SW 1271 (cell line): ENCODE data around the gene SPTB.

Experiments used
- DNase-seq, 2 experiments: peaks; one replicate each; lab custom pipeline; 2025; lab: John Stamatoyannopoulos, UW

Gene SPTB

DNA sequence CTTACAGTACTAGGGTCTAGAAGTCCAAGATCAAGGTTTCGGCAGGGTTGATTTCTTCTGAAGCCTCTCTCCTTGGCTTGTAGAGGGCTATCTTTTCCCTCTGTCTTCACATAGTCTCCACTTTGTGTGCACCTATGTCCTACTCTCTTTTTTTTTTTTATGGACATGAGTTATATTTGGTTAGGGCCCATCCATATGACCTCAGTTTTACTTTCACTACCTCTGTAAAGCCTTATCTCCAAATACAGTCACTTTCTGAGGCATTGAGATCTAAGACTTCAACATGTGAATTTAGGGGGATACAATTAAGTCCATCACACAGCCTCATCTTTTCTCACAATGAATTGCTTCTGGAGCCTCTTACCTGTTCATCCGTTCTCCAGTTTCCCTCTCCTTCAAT, 5.9 kb upstream of the SPTB start:
- no peak for DNase-seq

DNA sequence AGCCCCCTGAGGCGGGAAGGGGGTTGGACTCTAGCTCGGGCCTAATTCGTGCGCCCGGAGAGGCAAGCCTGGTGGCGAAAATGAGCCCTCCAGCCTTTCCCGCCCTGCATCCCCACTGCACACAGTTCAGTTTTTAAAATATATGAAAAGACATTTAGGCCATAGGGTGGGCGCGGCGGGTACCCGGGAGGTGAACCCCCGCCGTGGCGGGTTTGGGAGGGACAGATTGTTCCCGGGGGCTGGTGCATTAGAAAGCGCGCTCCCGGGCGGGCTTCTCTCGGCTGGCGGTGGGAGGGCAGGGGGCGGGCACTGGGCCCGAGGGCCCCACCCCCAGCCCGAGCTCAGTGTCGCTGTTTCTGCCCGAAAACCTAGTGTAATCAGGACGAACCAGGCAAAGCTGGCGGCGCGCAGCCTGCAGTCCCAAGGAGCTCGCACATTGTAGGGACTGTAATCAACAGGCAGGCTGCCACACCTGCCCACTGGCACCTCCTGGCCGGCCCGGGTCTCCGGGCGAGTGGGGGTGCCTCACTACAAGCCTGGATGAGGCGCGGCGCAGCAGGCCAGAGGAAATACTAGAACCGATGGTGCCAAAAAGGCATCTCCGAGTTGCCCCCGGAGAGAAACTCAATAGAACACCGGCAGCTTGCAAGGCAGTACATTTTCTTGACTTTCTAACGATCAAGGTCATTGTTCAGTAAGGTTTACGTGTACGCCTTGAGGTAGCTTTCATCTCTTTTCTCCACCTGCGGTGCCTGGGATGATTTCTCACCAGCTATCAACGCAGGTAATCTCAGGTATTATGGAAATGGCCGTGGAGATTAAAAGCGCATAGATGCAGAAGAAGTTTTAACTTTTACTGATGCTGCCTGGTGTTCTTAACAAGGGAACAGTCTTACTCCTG, 764 bp upstream of the SPTB start:
- peak in 1 of 2 experiments; percentile 20 for DNase-seq

DNA sequence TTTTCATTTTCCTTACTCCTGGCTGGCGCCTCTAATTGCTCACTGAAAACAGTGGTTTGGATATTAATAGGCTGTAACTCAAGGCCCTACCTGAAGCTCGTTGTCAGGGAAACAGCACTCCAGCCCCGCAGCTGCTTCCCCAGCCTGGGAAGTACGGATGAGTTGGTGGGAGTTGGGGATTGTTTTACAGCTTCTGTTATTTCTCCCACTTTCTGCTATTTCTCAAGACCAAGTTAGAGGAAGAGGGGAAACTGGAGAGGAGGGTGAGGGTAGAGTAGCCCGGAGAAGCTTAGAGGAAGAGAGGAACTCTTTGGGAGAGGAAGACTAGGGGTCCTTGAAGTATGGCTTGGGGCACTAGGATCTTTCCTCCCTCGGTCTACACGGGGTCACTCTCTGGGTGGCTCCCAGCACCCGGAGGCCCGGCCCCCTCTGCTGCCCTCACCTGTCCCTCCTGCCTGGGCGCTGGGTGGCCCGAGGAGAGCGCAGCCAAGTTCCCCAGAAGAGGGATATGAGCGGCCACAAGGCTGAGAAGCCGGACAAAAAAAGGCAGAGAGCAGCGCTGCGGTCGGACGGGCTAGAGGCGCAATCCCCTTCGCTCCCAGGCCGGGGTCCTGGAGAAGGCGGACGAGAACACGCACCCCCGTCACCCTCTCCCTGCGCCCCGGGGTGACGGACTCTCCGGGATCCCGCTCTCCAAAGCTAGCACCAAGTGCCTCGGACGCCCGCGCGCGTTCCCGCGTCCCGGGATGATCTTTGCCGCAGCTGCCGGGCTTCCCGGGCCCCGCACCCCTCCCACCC, 671 bp downstream of the SPTB start:
- DNase-seq, result no peak

DNA sequence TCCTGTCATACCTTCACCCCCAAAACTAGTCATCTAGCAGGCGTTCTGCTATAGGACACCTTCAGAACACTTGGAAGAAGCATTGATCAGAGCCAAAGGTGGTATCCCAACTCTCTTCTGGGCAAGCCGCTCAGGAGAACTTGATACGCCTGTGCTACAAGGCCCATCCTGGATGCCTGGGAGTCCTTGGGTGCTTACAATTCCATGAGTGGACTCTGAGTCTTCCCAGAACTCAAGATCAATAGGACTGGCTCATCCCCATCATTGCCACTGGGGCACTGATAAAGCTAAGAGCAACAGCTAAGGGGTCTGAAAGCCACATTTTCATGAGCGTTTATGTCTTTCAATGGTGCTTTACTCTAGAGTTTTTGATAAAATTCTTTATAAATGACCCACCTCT, 1.9 kb downstream of the SPTB start:
- DNase-seq, result no peak

DNA sequence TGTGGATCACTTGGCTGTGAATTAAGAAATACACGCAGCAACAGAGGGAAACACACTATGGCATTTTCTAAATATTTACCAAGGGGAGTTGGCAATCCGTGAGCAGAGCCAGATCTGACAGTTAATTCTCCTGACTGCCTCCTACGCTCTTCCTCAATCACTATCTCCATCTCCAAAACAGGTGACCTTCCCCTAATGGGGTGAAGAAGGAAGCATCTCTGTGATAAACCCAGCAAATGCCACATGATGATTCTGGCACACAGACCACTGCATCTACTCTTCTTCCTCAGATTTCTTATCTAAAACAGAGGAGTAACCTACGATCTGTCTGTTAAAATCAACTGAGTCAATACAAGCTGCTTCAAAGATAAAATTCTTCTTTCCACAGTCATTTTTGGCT, 4.4 kb downstream of the SPTB start:
- no peak for DNase-seq

DNA sequence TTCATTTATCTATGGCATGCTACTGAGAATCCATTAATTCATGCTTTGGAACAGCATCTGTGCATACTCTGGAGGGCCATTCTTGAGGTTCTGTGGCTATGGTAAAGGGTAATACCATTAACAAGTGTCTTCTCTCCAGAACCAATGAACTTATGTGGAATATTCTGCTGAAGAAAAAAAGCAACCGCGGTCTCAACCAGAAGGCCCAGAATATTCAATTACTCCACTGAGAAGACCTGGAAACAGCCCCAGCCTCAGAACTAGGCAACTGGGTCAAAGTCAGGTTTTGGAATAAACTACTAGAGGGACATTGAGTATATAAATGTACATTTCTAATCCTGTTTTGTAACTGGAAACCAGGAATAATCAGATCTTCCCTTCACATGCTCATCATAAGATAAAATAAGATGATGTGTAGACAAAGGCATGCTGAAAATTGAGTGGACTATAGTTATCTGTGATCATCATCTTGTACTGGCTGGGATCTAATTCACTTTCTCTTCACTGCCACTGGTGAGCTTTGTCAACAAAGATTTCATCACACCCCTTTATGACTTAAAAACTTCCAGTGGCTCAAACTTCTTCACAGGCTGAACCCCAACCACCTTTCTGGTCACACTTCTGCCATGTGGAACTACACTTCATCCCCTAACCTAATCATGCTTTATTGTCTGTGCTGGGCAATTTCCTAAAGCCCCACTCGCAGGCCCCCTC, 6.0 kb downstream of the SPTB start:
- DNase-seq, result no peak

DNA sequence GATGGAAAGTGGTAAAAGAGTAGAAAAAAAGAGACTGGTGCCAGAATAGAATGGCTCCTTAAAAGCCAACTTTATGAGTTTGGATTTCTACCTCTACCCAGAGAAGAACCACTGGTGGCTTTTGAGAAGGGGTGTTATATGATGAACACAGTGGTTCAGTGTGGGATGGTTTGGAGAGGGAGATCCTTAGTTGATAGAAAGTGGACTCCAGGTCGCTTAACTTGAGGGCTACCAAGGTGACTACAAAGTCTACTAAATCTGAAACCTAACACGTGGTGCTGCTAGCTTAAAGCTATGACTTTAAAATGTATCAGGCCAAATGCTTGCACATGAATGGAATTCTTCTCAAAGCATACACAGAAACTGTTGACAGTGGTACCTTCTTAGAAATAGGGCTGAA, 8.4 kb downstream of the SPTB start:
- DNase-seq, result no peak

DNA sequence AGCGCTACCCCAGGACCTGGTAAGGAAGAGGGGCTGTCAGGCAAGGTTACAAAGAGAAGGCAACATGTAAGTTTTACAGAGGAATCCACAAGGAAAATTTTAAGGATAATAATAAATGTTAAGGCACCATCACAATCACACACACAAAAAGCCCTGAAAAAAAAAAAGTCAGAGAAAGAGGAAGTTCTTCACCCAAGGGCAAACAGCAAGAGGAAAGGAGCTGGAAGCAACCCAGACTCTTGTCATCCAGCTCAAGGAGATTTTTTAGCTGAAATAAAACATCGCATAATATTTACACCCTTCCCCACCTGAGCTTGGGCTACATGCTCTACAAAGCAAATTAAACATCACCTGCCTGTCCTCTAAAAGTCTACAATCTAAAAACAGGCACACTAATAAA, 9.5 kb downstream of the SPTB start:
- no peak for DNase-seq

DNA sequence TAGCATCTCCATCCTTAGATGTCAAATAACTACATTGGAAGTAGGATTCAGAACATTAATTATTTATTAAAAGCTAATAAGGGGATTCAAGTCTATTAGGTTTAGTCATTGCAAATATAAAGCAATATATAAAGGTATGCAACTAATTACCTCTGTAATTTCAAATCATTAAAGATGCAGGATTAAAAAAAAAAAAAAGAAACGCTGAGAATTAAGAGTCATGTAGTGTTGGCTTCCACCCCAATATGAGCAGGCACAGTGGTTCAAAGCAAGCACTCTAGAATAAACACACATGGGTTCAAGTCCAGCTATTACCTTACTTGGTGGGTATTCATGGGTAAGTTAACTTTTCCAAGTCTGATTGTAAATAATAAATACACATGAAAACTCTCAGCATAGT, 10.9 kb downstream of the SPTB start:
- no peak for DNase-seq

DNA sequence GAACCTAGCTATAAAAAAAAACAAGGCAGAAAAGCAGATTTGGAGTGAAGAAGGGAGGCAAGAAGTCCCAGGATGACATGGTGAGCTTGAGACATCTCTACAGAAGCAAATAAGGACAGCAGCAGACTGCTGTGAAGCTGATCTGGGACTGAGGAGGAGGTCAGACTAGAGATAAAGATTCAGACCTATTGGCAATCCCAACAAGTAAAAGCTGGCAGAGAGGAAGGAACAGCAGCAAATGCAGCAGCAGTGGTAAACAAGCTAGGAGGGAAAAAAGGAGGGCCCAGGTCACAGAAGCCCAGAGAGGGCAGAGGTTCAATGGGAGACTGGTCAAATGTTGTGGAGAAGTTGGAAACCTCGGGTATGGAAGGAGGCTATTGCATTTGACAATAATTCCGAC, 11.3 kb downstream of the SPTB start:
- DNase-seq, result no peak

DNA sequence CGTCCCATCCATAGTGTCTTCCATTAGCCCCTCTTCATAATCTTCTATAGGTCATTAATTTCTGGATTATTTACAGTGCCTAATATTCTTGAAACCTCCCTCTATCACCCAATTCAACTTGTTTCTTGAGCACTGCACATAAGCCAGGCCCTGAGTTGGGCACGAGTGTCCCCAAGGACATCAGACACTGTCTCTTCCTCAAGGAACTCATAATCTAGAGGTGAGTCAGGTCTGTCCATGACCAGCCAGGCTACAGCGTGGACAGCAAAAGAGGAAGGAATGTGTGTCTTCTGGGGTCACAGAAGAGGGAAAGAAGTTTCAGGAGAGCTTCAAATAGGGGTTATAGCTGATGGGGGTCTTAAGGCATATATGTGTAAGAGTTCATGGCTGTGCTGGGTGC, 12.5 kb downstream of the SPTB start:
- DNase-seq, result no peak

DNA sequence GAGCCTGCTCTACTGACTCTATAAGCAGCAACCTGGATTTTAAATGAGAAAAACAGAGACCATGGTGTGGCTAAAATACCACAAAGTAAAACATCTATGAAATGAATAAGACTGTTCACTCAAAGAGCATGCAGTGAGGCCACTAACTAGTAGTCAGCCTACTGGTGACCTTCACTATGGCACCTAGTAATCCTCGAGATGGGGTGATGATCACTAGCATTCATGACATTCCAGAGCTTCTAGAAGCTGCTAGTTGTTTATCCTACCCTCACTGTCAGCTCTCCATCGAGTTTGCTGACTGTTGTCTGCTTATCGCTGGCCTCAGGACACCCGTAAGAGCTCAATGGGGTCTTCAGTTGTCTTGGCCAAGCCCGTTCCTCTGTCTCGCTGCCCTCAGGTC, 13.7 kb downstream of the SPTB start:
- DNase-seq, result no peak

DNA sequence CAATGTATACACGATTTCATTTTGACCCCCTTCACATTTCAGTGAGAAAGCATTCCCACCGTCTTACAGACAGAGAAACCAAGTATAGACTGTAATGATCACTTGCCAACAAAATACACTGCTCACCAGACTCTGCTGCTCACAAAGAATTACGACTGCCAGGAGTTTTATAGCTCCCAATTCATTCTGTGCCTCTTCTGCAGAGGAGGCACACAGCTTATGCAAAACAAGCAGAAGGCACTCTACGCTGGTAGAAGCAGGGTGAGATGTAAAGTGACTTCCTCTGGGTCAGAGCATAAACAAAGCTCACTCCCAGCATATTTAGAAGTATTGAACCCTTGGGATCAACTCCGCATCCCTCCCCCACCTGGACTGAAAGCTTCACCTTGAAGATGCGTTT, 14.6 kb downstream of the SPTB start:
- DNase-seq, result no peak

DNA sequence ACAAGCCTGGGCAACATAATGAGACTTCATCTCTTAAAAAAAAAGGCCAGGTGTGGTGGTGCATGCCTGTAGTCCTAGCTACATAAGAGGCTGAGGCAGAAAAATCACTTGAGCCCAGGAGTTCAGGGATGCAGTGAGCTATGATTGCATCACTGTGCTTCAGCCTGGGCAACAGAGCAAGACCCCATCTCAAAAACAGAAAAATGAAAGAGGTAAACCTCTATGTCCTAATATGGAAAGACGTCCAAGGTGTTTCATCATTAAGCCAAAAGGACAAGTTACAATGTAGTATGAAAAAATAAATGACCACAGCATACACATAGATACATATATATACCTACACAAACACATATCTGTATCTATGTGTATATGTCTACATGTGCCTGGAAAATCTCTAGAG, 15.4 kb downstream of the SPTB start:
- DNase-seq, result no peak

DNA sequence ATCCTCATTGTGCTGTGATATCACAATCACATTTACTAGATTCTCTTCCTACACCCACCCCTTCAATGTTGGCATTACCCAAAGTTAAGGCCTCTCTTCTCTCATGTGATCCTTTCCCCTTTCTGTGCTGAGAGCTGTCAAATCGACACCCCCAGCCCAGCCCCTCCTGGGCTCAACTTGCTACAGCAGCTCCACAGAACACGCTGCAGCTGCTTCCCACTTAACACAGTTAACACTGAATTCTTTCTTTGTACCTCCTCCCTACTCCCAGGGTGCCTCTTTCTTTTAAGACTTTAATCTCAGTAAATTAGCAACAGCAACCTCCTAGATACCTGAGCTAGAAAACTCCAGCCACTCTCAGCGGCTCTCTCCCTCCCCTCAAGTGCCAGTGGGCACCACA, 17.8 kb downstream of the SPTB start:
- DNase-seq, result no peak

DNA sequence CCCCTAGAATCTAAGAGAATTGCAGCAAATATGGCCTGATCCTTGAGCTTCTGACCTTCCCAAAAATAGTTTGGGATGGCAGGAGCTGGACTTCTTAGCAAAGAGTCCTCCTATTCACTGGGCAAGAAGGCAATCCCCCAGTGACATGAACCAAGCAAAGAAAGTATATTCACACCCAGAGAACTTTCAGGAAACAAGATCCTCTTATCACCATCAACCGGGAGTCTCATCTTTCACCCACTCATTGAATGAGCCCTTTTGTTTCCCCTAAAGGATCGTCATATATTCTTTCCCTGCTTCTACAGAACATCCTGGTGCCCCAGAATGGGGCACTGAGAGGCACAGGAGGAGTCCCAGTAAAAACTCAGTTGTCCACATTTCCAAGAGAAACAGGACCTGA, 19.7 kb downstream of the SPTB start:
- DNase-seq, result no peak

DNA sequence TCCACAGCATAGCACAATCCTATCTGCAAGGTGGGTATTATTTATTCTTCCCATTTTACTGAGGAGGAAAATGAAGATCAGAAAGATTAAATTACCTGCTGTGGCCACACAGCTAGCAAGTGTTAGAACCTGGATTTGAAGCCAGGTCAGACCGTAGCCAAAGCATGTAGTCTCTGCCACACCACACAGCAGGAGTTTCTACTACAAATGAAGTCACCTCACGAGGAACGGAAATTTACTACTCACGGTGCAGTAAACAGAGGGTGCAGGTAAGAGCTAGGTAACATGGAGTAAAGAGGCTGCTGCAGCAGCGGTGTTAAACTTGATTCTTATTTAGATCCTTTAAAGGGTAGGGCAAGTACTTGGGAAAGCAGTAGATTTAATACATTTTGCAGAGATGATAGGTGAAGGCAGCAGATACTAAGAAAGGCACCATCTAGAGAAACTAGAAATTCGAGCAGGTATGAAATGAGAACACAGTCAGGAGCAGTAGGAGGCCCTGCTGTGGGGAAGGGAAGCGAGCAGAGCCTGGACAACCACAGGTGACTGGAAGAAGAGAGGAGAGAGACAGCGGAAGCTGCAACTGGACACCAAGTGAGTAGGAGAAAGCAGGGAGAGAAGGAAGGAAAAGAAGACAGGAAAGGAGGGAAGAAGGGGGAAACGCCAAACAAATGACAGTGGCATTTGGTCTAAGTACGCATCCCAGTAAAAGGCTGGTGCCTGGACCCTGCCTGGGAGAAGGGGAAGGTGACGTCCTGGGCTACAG, 21.5 kb downstream of the SPTB start:
- DNase-seq, result no peak

DNA sequence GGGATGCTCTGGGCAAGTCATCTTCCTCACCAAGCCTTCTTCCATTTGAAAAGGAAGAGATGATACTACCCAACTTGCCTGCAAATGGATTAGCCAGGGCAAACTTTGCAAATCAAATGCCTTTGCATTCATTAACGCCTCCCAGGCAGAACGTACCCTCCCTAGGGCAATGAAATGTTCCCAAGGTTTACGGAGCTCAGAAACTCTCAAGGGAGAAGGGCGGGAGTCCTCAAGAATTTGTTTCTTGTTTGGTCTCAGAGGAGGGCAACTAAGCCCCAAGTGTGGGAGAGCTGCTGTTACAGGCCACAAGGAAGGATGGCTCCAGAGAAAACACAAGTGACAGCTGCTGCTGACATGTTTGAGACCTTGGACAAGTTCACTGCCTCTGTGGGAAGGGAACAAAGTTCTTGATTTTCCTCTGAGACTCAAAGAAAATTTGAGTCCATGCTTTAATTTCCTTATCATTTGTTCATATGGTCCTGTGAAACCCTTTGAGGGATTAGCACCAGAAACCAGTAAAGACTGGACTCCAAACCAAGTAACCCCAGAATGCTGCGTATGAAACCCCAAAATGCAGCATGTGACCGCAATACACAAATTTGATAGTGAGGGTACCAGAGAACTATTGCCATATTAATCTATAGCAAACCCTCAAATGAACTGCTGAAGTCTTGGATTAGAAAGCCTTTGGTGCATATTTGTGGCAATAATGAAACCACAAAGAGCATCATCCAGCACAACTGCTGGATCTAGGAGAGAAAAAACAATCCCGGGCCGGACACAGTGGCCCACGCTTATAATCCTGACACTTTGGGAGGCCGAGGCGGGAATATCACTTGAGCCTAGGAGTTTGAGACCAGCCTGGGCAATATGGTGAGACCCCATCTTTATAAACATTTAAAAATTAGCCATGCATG, 22.9 kb downstream of the SPTB start:
- DNase-seq, result no peak

DNA sequence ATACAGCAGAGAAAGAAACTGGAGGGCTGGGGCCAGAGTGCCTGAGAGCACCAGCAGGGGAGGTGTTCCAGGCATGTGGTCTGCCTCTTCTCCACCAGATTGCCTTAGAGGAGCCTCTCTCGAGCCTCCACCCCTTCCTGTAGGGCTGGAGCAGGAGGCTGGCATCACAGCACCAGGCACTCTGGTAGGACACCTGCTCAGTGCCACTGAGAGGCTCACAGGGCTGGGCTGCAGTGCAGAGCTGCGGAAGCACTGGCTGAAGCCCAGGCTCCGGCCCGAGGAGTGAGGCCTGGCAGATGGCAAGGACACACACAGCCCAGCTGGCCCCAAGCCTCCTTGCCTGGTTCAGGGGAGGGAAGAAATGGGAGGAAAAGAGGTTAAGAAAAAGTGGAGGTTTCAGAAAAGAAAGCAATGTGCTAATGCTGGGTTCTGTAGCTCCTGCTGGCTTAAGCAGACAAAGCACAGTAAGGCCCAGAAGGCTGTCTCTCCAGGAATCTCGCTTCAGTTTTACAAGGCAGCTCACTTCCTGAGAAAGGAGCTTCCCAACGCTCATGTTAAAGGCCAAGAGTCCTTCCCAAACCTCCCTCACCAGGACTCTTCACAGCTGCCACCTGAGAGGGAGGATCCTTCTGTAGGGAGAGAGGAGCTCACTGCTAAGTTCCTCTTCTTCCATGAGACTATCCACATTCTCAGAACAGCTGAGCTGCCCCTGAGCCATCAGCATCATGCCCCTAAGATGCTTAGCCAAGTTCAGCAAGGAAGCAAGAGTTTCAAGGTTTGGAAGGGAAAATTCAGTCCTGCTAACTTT, 23.8 kb downstream of the SPTB start:
- no peak for DNase-seq
